NCI-H1105 (cell line): ENCODE results near the gene EIF1AD.

ENCODE experiments used
- DNase-seq: peaks from one replicate; lab custom pipeline; 2025; lab: John Stamatoyannopoulos, UW

Gene EIF1AD

DNA sequence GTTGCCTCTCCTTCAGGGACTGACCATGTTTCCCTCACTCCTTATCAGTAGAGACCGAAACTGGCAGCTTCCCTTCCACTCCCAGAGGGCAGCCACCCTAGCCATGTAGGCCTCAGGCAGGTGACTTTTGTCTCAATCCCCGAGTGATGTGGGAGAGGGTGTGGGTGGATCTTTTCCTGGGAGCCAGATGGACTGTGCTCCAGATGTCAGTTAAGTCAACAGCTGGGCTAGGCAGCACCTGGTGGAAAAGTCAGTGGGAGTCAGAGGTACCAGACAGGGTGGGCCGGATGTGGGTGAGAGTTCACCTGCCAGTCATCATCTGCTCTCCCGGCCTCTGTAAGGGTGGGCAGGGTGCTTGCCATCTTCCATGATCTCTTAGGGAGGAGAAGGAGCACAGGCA is 2.2 kb upstream of the EIF1AD start:
- no peak for DNase-seq

DNA sequence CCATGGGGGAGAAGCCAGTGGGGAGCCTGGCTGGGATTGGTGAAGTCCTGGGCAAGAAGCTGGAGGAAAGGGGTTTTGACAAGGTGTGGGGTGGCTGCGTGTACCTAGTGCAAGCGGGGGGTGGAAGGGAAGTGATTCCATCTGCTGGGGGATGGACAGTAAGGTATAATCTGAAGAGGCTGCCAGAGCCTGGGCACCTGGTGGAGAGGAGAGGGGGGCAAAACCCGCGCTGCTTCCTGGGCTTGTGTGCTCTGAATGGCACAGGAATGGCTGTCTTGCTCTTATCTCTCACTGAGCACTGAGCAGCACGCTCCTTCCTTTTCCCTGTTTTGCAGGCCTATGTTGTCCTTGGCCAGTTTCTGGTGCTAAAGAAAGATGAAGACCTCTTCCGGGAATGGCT is 1.3 kb upstream of the EIF1AD start:
- no peak for DNase-seq

GRCh38 chr11:66002648-66003225 is 780 bp upstream of the EIF1AD start:
- no peak for DNase-seq

GRCh38 chr11:65997286-65997685 is 4.7 kb downstream of the EIF1AD start:
- no peak for DNase-seq

- no peak for DNase-seq
Observed at GRCh38 chr11:65992056-65992455, 9.9 kb downstream of the EIF1AD start.

DNA sequence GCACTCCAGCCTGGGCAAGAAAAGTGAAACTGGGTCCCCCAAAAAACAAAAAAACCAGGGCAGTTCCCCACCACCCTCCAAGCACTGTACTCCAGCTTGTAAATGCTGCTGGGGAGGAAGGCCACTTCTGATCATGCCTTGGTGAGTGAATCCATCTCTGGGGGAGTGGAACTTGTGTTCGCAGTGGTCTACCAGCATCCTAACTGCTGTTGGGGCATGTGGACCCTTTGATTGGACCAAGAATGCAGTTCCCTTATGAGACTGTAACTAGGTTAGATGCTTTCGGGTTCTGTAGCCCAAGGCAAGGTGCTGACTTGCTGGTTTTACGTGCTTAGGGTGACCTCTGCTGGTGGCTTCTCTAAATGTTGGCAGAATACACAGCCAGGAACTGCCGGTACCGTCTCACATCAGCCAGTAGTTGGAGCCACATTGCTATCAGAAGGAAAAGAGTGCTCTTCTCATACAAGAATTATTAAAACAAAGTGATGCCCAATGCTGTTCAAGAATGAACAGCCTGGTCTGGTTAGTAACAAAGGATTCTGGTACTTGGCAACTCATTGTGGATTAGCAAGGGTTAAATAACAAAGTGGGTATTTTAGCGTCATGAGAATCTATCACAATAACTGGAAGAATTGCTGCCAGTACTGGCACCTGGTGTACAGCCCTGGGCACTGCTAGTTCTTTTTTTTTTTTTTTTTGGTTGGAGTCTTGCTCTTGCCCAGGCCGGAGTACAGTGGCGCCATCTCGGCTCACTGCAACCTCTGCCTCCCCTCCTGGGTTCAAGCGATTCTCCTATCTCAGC is 13.0 kb downstream of the EIF1AD start:
- peak; percentile 83 for DNase-seq

DNA sequence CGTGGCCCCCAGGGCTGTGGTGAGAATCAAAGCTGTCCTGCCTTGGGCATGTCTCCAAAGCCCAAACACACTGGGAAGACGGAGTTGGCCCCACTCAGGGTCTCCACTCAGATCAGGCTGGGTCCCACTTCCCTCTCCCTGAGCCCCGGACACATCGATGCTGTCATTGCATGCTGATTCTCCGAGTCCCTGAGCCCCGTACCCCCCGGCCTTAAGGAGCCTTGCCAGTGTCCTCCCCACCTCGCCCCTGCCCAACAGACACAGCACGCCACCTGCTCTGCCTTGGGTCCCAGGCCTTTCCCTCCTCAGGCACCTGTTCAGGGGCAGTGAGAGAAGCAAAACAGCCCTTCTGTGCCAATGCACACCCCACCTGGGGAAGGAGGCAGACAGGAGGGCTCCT is 14.6 kb downstream of the EIF1AD start:
- no peak for DNase-seq

GRCh38 chr11:65983589-65983987 is 18.4 kb downstream of the EIF1AD start:
- no peak for DNase-seq

GRCh38 chr11:65982824-65983588 is 19.0 kb downstream of the EIF1AD start:
- no peak for DNase-seq

DNA sequence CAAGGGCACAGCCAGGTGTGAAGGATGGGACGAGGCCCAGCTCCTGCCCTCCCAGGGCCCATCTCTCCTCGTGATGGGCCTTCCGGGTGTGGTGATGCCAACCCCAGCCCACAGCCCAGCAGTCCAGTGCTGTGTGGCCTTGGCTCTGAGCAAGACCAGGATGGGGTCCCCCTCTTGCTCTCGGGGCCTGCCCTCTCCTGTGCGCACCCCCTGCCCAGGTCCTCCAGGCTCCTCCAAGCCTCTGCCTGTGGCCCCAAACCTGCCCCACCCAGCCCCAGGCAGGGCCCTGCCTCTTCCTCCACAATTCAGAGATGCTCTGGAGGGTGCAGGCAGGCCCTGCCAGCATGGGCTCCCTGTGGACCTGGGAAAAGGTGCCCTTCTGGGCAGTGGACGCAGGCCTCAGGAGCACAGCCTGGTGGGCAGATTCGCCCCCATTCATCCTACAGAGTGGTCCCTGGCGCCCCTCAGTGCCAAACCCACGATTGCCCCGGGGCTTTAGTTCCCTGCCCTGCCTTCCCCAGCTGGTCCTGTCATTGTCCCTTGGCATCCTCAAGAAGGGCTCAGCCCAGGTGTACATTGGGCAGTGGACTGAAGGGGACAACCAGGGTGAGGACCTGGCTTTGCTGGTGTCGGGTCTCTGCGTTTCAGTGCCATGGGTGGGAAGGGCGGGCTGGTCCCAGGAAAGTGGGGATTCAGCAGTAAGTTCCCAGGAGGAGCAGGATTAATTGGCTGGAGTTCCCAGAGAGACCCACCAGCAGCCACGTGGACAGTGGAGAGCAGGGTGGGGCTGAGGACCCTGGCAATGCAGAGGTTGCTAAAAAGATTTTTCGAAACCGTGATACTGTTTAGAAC is 19.8 kb downstream of the EIF1AD start:
- DNase-seq = no peak

DNA sequence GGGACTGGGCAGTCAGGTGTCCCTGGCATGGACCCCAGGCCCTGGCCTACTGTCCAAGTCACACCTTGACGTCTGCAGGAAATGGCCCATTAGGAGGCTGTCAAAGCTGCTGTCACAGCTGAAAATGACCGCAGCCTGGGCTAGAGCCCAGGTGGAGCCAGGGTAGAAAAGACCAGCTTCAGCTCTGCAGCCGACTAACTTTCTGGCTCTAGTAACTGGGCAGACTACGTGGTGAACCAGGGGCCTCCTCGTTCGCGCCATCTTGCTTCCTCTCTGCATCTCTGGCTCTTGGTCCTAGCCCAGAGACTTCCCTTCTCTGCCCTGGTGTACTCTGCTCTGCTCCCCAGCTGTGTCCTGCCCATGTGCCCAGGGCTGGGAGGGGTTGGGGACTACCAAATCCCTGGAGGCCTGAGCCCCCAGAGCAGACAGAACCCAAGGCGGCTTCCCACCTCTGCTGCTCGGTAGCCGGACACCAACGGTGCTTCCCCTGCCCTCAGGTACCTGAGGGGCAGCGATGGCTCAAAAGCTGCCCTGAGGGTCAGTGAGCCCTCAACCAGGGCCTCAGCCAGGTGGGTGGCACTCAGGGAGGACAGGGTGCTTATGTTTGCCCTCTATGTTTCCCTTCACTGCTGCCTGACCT is 20.7 kb downstream of the EIF1AD start:
- DNase-seq = no peak

DNA sequence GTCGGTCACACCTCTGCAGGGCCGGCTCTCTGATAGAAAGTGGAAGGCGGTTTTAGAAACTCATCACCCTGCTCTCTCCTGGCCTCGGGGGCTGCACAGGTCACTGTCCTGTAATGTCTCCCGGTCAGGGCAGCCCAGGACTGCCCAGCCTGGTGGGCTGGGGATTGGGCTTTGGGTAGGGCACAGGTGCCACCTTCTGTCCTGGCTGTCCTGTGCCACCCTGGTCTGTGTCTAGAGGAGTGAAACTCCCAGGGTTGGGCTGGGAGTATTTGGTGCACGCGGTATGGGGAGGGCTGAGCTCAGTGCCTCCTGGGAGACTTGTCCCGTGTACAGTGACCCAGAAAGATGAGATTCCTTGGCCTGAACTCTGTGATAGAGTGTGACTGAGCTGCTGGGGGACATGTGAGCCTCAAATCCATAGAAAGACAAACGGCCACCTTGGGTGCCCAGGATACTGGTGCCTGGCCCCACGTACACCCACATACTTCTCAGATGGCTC is 22.6 kb downstream of the EIF1AD start:
- DNase-seq = no peak

GRCh38 chr11:65978391-65979238 is 23.3 kb downstream of the EIF1AD start:
- no peak for DNase-seq

GRCh38 chr11:65977621-65978390 is 24.2 kb downstream of the EIF1AD start:
- no peak for DNase-seq

GRCh38 chr11:65976216-65977176 is 25.5 kb downstream of the EIF1AD start:
- DNase-seq = no peak

GRCh38 chr11:65975771-65976170 is 26.2 kb downstream of the EIF1AD start:
- DNase-seq = no peak

GRCh38 chr11:65973439-65974110 is 28.4 kb downstream of the EIF1AD start:
- no peak for DNase-seq

GRCh38 chr11:65972116-65972515 is 29.8 kb downstream of the EIF1AD start:
- no peak for DNase-seq
